Measurements from ENCODE around the gene TGFBR3. TPM values are rescaled to one million over a fixed set of nuclear protein-coding genes. Genes with fewer than 3 reads are reported as not detected.

Gene TGFBR3
- polyA plus RNA-seq, 4 donors = 0.45 to 20.0 (median 5.1) TPM

- no peaks in the 10 kb centered on the region for H3K27me3 ChIP-seq (ENCODE audit: control insufficient read depth in 3 of 3, insufficient read depth in 3 of 3, low read length in 3 of 3)
- no peaks in the 10 kb centered on the region for H3K9me3 ChIP-seq (ENCODE audit: control insufficient read depth in 2 of 2, insufficient read depth in 1 of 2, low read depth in 1 of 2, low read length in 1 of 2)
- peaks cover 0 to 3% (median 0%) of the 10 kb centered on the region in 3 donors for H3K36me3 ChIP-seq (ENCODE audit: control insufficient read depth in 3 of 3, insufficient read depth in 2 of 3, low read depth in 1 of 3, low read length in 3 of 3)
- H3K4me1 ChIP-seq (ENCODE audit: control insufficient read depth in 3 of 3, insufficient read depth in 2 of 3, low read depth in 1 of 3, low read length in 2 of 3) = peaks cover 0 to 8% (median 4%) of the 10 kb centered on the region in 3 donors
- DNase-seq (no peak), FAIRE-seq (no peak)
- 82 to 89% (median 85%) methylated on average over 3 of the region's 3 CpGs for WGBS, 3 donors
- no peak overlapping the region for H3K27ac ChIP-seq (ENCODE audit: low read depth in 1 of 3, low read length in 2 of 3)
- H3K4me3 ChIP-seq (ENCODE audit: low read depth in 1 of 3, low read length in 3 of 3) = no peak overlapping the region
Measured at GRCh38 chr1:91793877-91794276, 92.1 kb downstream of the TGFBR3 start.

- Histone ChIP-seq H3K36me3 (ENCODE audit: control insufficient read depth in 3 of 3, insufficient read depth in 2 of 3, low read depth in 1 of 3, low read length in 3 of 3) (peaks cover 0 to 3% (median 0%) of the 10 kb centered on the region in 3 donors), H3K4me1 (ENCODE audit: control insufficient read depth in 3 of 3, insufficient read depth in 2 of 3, low read depth in 1 of 3, low read length in 2 of 3) (peaks cover 0 to 8% (median 4%) of the 10 kb centered on the region in 3 donors), H3K9me3 (ENCODE audit: control insufficient read depth in 2 of 2, insufficient read depth in 1 of 2, low read depth in 1 of 2, low read length in 1 of 2) (no peaks in the 10 kb centered on the region), H3K27me3 (ENCODE audit: control insufficient read depth in 3 of 3, insufficient read depth in 3 of 3, low read length in 3 of 3) (no peaks in the 10 kb centered on the region), H3K4me3 (ENCODE audit: low read depth in 1 of 3, low read length in 3 of 3) (no peak overlapping the region), H3K27ac (ENCODE audit: low read depth in 1 of 3, low read length in 2 of 3) (no peak overlapping the region)
- DNase-seq (no peak), FAIRE-seq (no peak)
- WGBS, 3 donors = 92 to 98% (median 94%) methylated on average over 5 of the region's 5 CpGs
Measured at GRCh38 chr1:91793189-91793588, 92.8 kb downstream of the TGFBR3 start.

GRCh38 chr1:91792489-91793071, 93.4 kb downstream of the TGFBR3 start:
- 48 to 70% (median 51%) methylated on average over 8 of the region's 8 CpGs for WGBS, 3 donors
- DNase-seq (no peak), FAIRE-seq (no peak)
- peaks cover 0 to 3% (median 0%) of the 10 kb centered on the region in 3 donors for H3K36me3 ChIP-seq (ENCODE audit: control insufficient read depth in 3 of 3, insufficient read depth in 2 of 3, low read depth in 1 of 3, low read length in 3 of 3)
- H3K27me3 ChIP-seq (ENCODE audit: control insufficient read depth in 3 of 3, insufficient read depth in 3 of 3, low read length in 3 of 3) = no peaks in the 10 kb centered on the region
- H3K27ac ChIP-seq (ENCODE audit: low read depth in 1 of 3, low read length in 2 of 3) = peak overlapping the region in 1 of 3 donors; percentile 22
- H3K4me1 ChIP-seq (ENCODE audit: control insufficient read depth in 3 of 3, insufficient read depth in 2 of 3, low read depth in 1 of 3, low read length in 2 of 3) = peaks cover 0 to 8% (median 4%) of the 10 kb centered on the region in 3 donors
- H3K9me3 ChIP-seq (ENCODE audit: control insufficient read depth in 2 of 2, insufficient read depth in 1 of 2, low read depth in 1 of 2, low read length in 1 of 2) = no peaks in the 10 kb centered on the region
- no peak overlapping the region for H3K4me3 ChIP-seq (ENCODE audit: low read depth in 1 of 3, low read length in 3 of 3)

GRCh38 chr1:91791691-91792488, 94.1 kb downstream of the TGFBR3 start:
- Histone ChIP-seq H3K4me1 (ENCODE audit: control insufficient read depth in 3 of 3, insufficient read depth in 2 of 3, low read depth in 1 of 3, low read length in 2 of 3) (peaks cover 0 to 8% (median 4%) of the 10 kb centered on the region in 3 donors), H3K27ac (ENCODE audit: low read depth in 1 of 3, low read length in 2 of 3) (peak overlapping the region in 1 of 3 donors; percentile 22), H3K9me3 (ENCODE audit: control insufficient read depth in 2 of 2, insufficient read depth in 1 of 2, low read depth in 1 of 2, low read length in 1 of 2) (no peaks in the 10 kb centered on the region), H3K36me3 (ENCODE audit: control insufficient read depth in 3 of 3, insufficient read depth in 2 of 3, low read depth in 1 of 3, low read length in 3 of 3) (no peaks in the 10 kb centered on the region), H3K4me3 (ENCODE audit: low read depth in 1 of 3, low read length in 3 of 3) (no peak overlapping the region), H3K27me3 (ENCODE audit: control insufficient read depth in 3 of 3, insufficient read depth in 3 of 3, low read length in 3 of 3) (no peaks in the 10 kb centered on the region)
- FAIRE-seq = no peak
- DNase-seq = no peak
- WGBS, 3 donors = 60 to 80% (median 77%) methylated on average over 8 of the region's 8 CpGs

GRCh38 chr1:91791103-91791502, 94.8 kb downstream of the TGFBR3 start:
- 56 to 72% (median 72%) methylated on average over 1 of the region's 1 CpG for WGBS, 3 donors

DNA sequence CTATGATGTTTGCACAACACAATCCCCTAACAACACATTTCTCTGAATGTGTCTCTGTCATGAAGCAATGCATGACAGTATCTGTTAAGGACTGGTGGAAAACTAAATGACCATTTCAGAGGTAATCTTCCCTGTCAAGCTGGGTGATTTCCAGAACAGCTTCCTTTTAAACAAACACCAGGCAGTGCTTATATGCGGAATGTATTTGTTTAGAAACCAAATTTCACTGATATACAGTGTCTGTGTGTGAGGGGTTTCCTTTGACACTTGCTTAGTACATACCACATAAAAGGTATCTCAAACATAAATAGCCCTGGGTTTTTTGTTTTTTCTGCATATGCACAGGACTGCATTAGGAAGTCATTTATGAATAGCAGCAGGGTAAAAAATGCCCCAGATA, 95.6 kb downstream of the TGFBR3 start:
- FAIRE-seq (no peak), DNase-seq (no peak)
- Histone ChIP-seq H3K4me3 (ENCODE audit: low read depth in 1 of 3, low read length in 3 of 3) (no peak overlapping the region), H3K27ac (ENCODE audit: low read depth in 1 of 3, low read length in 2 of 3) (no peak overlapping the region), H3K27me3 (ENCODE audit: control insufficient read depth in 3 of 3, insufficient read depth in 3 of 3, low read length in 3 of 3) (no peaks in the 10 kb centered on the region), H3K4me1 (ENCODE audit: control insufficient read depth in 3 of 3, insufficient read depth in 2 of 3, low read depth in 1 of 3, low read length in 2 of 3) (peaks cover 0 to 8% (median 4%) of the 10 kb centered on the region in 3 donors), H3K9me3 (ENCODE audit: control insufficient read depth in 2 of 2, insufficient read depth in 1 of 2, low read depth in 1 of 2, low read length in 1 of 2) (no peaks in the 10 kb centered on the region), H3K36me3 (ENCODE audit: control insufficient read depth in 3 of 3, insufficient read depth in 2 of 3, low read depth in 1 of 3, low read length in 3 of 3) (no peaks in the 10 kb centered on the region)
- WGBS, 3 donors = 64 to 88% (median 80%) methylated on average over 1 of the region's 1 CpG

More at GRCh38 chr1:91791103-91791502, 94.8 kb downstream of the TGFBR3 start:
- no peak overlapping the region for H3K27ac ChIP-seq (ENCODE audit: low read depth in 1 of 3, low read length in 2 of 3)
- H3K4me3 ChIP-seq (ENCODE audit: low read depth in 1 of 3, low read length in 3 of 3) = no peak overlapping the region
- H3K9me3 ChIP-seq (ENCODE audit: control insufficient read depth in 2 of 2, insufficient read depth in 1 of 2, low read depth in 1 of 2, low read length in 1 of 2) = no peaks in the 10 kb centered on the region
- no peaks in the 10 kb centered on the region for H3K36me3 ChIP-seq (ENCODE audit: control insufficient read depth in 3 of 3, insufficient read depth in 2 of 3, low read depth in 1 of 3, low read length in 3 of 3)
- FAIRE-seq = no peak
- no peaks in the 10 kb centered on the region for H3K27me3 ChIP-seq (ENCODE audit: control insufficient read depth in 3 of 3, insufficient read depth in 3 of 3, low read length in 3 of 3)
- DNase-seq = no peak
- H3K4me1 ChIP-seq (ENCODE audit: control insufficient read depth in 3 of 3, insufficient read depth in 2 of 3, low read depth in 1 of 3, low read length in 2 of 3) = peaks cover 0 to 8% (median 4%) of the 10 kb centered on the region in 3 donors

DNA sequence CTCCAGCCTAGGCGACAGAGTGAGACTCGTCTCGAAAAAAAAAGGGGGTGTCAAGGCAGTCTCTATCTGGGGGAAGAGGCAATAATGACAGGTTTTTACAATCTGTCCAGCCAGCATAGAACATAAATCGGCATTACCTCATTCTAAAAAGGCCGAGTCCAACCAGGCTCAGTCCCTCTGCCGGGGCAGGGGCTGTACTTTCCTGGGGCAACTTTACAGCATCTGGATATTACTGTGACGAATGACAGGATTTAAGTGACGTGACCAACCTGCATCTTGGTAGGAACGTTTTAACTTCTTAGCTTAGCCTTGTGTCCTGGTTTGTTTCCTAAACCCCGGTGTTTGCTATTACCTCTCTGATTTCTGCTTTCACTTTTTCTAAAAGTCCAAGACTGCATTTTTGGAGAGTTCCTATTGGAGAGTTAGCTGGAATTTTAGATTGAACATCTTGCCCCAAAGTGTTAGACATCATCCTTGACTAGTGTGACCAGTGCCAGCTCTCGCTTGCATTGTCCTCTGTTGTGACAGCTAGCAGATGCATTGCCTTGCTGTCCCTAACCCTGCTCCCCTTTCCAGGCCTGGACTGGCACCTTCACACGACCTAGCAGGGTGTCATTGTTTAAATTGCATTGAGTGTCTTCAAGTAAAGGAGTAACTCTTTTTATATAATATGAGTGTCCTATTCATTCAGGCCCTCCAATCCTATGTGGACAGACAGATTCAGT, 96.5 kb downstream of the TGFBR3 start:
- DNase-seq (no peak), FAIRE-seq (no peak)
- no peaks in the 10 kb centered on the region for H3K9me3 ChIP-seq (ENCODE audit: control insufficient read depth in 2 of 2, insufficient read depth in 1 of 2, low read depth in 1 of 2, low read length in 1 of 2)
- peaks cover 0 to 8% (median 4%) of the 10 kb centered on the region in 3 donors for H3K4me1 ChIP-seq (ENCODE audit: control insufficient read depth in 3 of 3, insufficient read depth in 2 of 3, low read depth in 1 of 3, low read length in 2 of 3)
- H3K27me3 ChIP-seq (ENCODE audit: control insufficient read depth in 3 of 3, insufficient read depth in 3 of 3, low read length in 3 of 3) = no peaks in the 10 kb centered on the region
- H3K27ac ChIP-seq (ENCODE audit: low read depth in 1 of 3, low read length in 2 of 3) = no peak overlapping the region
- H3K4me3 ChIP-seq (ENCODE audit: low read depth in 1 of 3, low read length in 3 of 3) = no peak overlapping the region
- 87 to 92% (median 91%) methylated on average over 12 of the region's 12 CpGs for WGBS, 3 donors
- H3K36me3 ChIP-seq (ENCODE audit: control insufficient read depth in 3 of 3, insufficient read depth in 2 of 3, low read depth in 1 of 3, low read length in 3 of 3) = no peaks in the 10 kb centered on the region

DNA sequence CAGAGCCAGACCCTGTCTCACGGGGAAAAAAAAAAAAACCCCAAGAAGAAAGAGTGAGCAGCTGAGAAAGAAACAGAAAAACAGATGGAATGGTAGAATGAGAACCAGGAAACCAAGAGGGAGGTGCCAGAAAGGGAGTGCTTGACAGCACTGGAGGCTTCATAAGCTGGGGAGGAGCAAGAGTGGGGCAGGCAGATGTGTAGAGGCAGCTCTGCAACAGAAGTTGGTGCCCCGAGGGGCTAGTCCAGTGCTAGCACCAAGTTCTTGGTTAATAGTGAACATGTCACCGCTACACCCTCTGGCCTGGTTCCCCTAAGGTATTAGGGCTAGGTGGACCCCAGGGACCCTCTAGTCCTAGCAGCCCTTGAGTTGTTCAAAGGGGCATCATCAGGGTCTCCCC, 98.0 kb downstream of the TGFBR3 start:
- no peaks in the 10 kb centered on the region for H3K27me3 ChIP-seq (ENCODE audit: control insufficient read depth in 3 of 3, insufficient read depth in 3 of 3, low read length in 3 of 3)
- peak overlapping the region in 1 of 3 donors; percentile 17 for H3K27ac ChIP-seq (ENCODE audit: low read depth in 1 of 3, low read length in 2 of 3)
- 88 to 97% (median 90%) methylated on average over 3 of the region's 3 CpGs for WGBS, 3 donors
- FAIRE-seq (no peak), DNase-seq (no peak)
- no peak overlapping the region for H3K4me3 ChIP-seq (ENCODE audit: low read depth in 1 of 3, low read length in 3 of 3)
- H3K9me3 ChIP-seq (ENCODE audit: control insufficient read depth in 2 of 2, insufficient read depth in 1 of 2, low read depth in 1 of 2, low read length in 1 of 2) = no peaks in the 10 kb centered on the region
- H3K36me3 ChIP-seq (ENCODE audit: control insufficient read depth in 3 of 3, insufficient read depth in 2 of 3, low read depth in 1 of 3, low read length in 3 of 3) = no peaks in the 10 kb centered on the region
- peaks cover 0 to 12% (median 4%) of the 10 kb centered on the region in 3 donors for H3K4me1 ChIP-seq (ENCODE audit: control insufficient read depth in 3 of 3, insufficient read depth in 2 of 3, low read depth in 1 of 3, low read length in 2 of 3)

Data from small intestine (tissue), 7 donors.